Stimulated activated CD4-positive, alpha-beta T cell treated with anti-CD3 and anti-CD28 coated beads, Interleukin-2, amount 100 ng/mL, for 4 hours (primary cell): ENCODE measurements around the gene TSLP.
A peak's percentile ranks its signal among the peaks of the same experiment; 100 is the strongest.

Experiments used
- DNase-seq: peaks from one replicate; pipeline ENCODE4 v3.0.0-alpha.2; 2020; ENCODE audit warnings: low read depth

TSLP gene

GRCh38 chr5:111071413-111071812, at the start of gene TSLP:
Gene TSLP (plus strand): TSS chr5:111071713. CDS start chr5:111071891, 178 bp downstream.
- no peak for DNase-seq

GRCh38 chr5:111022301-111022700, 49.2 kb upstream of the TSLP start:
- DNase-seq, result no peak

- no peak for DNase-seq
Measured at GRCh38 chr5:111028865-111029264, 42.6 kb upstream of the TSLP start.

GRCh38 chr5:111043712-111044506, 27.6 kb upstream of the TSLP start:
- DNase-seq, result no peak

GRCh38 chr5:111058064-111058463, 13.4 kb upstream of the TSLP start:
- no peak for DNase-seq

GRCh38 chr5:111060169-111060568, 11.3 kb upstream of the TSLP start:
- no peak for DNase-seq

- DNase-seq, result no peak
Measured at GRCh38 chr5:111061618-111062017, 9.9 kb upstream of the TSLP start.

- no peak for DNase-seq
Measured at GRCh38 chr5:111063709-111064322, 7.7 kb upstream of the TSLP start.

GRCh38 chr5:111066261-111066938, 5.1 kb upstream of the TSLP start:
- DNase-seq, result no peak

- DNase-seq, result no peak
Measured at GRCh38 chr5:111068213-111068612, 3.3 kb upstream of the TSLP start.

GRCh38 chr5:111069839-111070238, 1.7 kb upstream of the TSLP start:
- no peak for DNase-seq

GRCh38 chr5:111070272-111071134, 1.0 kb upstream of the TSLP start:
- peak; percentile 29 for DNase-seq

GRCh38 chr5:111072949-111073682, 1.6 kb downstream of the TSLP start:
- DNase-seq, result peak; percentile 61

GRCh38 chr5:111074244-111074643, 2.7 kb downstream of the TSLP start:
- DNase-seq, result no peak

GRCh38 chr5:111075520-111075919, 4.0 kb downstream of the TSLP start:
- no peak for DNase-seq

- DNase-seq, result no peak
Measured at GRCh38 chr5:111076091-111076490, 4.6 kb downstream of the TSLP start.

GRCh38 chr5:111077678-111078077, 6.2 kb downstream of the TSLP start:
- DNase-seq, result no peak

GRCh38 chr5:111079846-111080245, 8.3 kb downstream of the TSLP start:
- DNase-seq, result no peak

- no peak for DNase-seq
Measured at GRCh38 chr5:111083323-111083722, 11.8 kb downstream of the TSLP start.

GRCh38 chr5:111092062-111092853, 20.7 kb downstream of the TSLP start, which contains the start of gene WDR36:
Gene WDR36 (plus strand): TSS chr5:111092348. CDS start chr5:111092457, 109 bp downstream.
- DNase-seq, result peak; percentile 84
